Measurements from ENCODE around the gene SOX5.

DNA sequence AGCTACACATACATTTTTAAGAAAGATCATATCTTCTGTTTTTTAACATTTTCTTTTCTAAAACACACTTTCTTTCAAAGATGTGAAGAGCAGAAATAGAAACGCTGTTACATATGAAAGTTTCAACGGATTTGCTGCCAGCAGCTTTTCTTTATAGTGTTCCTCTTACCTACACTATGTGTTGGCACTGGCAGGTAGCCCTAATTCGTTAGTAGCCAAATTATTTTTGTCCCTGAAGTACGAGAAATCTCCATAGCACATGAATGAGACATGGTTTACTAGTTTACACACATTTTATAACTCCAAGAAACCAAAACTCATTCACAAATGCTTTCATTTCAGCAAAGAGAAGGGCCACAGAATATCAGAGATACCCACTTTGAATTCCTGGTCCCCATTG lies 6.6 kb downstream of the SOX5 start:
- TF ChIP-seq, protein P1, sequence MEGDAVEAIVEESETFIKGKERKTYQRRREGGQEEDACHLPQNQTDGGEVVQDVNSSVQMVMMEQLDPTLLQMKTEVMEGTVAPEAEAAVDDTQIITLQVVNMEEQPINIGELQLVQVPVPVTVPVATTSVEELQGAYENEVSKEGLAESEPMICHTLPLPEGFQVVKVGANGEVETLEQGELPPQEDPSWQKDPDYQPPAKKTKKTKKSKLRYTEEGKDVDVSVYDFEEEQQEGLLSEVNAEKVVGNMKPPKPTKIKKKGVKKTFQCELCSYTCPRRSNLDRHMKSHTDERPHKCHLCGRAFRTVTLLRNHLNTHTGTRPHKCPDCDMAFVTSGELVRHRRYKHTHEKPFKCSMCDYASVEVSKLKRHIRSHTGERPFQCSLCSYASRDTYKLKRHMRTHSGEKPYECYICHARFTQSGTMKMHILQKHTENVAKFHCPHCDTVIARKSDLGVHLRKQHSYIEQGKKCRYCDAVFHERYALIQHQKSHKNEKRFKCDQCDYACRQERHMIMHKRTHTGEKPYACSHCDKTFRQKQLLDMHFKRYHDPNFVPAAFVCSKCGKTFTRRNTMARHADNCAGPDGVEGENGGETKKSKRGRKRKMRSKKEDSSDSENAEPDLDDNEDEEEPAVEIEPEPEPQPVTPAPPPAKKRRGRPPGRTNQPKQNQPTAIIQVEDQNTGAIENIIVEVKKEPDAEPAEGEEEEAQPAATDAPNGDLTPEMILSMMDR (IDR thresholded peaks at IDR 0.05 in 4 of 5, conservative IDR thresholded peaks at IDR 0.05 in 1 of 5) = no peak
- TF ChIP-seq POLR2A (IDR thresholded peaks at IDR 0.05) = no peak

All from gastrocnemius medialis (tissue), 4 donors.